Activated naive CD4-positive, alpha-beta T cell treated with anti-CD3 and anti-CD28 coated beads, Interleukin-2, amount 50 U/mL, for 16 hours (primary cell): ENCODE results near the gene MUC4.
"Not testable (repeated sequence)": the region's sequence is repeated elsewhere in the genome, so short reads cannot be mapped to it uniquely, and the experiment has no call there.

Experiments
- DNase-seq: peaks from one replicate; pipeline ENCODE4 v3.0.0-alpha.2; 2020

Gene MUC4

DNA sequence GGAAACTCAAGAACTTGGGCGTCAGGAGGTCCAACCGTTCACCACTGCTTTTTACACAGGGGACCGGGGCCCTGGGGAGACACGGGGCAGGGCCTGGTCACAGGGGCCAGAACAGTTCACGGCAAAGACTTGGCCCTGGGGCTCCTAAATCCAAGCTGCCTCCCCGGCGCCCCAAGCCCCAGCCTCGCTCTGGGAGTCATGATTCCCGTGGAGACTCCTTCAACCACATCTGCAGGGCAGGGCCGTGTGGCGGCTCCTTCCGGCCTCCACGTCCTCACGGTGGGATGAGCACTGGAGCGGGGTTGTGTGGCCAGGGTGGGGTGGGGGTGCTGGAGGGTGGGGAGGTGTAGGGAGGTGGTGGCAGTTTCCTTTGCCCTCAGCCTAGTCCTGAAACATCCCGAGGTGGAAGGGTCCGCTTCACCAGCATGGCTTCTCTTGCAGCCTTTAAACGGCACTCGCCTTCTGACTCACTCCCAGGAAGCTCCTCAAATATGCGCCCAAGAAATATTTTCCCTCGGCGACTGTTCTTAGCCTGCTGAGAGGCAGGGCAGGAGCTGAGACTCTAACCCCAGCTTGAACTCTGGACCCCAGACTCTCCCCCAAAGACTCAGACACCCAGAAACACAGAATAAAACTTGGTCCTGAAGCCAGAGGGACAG lies 1.8 kb downstream of the MUC4 start:
- DNase-seq, result no peak

DNA sequence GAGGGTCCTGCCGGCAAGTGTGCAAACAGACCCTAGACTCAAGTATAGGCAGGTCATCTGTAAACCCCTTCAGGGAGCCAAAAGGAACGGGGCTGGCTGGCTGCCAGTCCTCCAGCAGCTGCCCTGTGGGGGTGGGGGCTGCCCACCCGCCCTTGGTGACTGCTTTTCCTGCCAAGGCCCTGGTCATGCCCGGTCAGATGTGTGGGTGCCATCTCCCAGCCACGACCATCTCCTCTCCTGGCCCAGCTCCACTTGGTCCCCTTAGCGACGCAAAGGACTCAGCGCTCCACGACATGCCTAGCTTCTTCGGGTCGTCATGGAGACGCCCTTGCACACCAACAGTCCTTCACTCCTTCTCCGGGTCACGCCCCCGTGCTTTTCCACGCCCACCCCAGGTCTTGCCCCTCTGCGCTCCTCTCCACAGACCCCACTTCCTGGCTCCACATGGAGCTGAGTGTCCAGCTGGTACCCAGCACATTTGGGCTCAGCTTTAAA lies 2.4 kb downstream of the MUC4 start:
- no peak for DNase-seq

DNA sequence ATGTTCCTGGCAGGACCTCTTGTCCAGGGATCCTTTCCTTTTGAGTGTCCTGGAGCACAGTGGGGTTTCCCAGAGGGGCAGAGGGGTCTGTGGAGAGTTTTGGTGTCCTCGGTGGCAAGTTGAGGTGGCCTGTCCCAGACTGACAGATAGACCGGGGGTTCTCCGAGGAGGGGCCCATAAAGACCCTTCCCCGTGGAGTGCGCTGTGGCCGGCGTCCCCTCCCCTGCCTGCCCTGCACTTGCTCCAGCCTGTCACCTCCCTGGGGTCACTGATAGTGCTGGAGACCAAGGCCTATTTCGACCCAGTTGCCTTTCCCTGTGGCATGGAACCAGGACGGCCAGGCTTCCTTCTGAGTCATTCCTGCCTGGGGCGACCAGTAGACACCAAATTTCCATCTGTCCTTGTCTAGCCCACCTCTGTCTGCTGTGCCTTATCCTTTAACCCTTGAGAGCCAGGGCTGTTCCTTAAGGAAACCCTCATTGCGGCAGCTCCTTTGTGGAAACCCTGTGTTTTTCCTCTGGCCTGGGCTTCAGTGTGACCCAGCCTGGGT lies 2.9 kb downstream of the MUC4 start:
- DNase-seq, result no peak

DNA sequence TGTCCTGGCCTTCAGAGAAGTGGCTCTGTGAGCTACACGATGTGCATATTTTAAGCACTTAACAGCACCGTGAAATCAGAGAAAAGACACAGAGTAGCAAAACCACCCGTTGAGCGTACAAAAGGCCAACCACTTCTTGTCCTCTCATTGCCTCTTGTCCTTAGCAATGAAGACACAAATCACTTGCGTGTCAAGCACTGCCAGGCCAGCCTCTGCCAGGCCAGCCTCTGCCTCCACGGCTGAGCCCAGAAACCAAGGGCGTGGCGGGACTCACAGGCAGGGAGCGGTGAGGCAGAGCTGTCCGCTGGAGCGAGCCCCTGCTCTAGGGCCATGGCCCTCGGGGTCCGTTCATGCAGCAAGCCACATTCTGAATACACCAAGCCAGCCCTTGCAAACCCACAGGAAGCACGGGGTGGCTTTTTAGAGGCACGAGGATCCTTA lies 4.0 kb downstream of the MUC4 start:
- DNase-seq, result no peak

DNA sequence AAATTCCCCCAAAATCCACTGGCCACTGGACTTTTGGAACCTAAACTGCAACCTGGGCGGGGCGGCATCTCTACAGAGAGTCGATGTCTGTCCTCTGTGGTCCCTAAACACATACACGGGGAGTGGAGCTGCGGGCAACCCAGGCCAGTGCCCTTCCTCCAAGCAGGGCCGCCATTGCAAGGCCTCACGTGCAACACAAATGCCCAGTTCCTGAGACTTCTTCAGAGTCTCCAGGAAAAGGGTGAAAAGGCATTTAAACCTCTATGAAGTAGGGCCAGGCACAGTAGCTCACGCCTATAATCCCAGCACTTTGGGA lies 4.9 kb downstream of the MUC4 start:
- DNase-seq, result no peak

DNA sequence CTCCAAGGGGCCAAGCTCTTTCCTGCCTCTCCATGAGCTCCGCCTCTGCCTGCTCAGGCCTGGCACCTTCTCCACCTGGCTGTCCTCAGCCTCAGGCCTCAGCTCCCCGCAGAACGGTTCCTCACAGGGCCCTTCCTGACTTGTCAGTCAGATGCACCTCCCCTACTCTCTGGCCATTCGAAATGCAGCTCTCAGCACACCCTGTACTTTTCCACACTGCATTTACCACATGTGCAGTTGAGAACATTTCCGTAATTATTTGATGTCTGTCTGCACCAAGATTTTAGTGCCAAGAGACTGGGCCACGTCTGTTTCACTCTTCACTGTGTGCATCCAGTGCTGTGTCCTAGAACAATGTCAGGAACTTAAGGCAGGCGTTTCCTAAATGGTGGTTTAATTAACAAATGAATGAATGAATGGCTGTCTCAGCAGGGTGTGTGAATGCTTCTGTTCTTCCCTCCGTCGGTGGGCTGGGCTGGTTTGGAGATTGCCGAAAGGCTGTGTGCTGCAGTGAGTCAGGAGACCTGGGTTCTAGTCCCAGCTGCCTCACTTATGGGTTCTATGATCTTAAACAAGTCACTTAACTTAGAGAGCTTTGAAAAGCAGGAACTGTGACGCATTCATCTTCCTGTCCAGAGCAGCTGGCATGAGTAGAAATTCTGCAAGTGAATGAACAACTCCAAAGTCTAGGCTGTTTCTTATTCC lies 5.4 kb downstream of the MUC4 start:
- DNase-seq, result no peak

DNA sequence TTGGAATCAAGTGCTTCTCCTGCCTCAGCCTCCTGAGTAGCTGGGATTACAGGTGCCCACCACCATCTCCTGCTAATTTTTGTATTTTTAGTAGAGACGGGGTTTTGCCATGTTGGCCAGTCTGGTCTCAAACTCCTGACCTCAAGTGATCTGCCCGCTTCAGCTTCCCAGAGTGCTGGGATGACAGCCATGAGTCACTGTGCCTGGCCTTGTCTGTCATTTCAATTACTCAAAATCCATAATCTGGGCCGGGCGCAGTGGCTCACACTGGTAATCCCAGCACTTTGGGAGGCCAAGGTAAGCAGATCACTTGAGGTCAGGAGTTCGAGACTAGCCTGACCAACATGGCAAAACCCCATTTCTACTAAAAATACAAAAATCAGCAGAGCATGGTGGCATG lies 6.1 kb downstream of the MUC4 start:
- DNase-seq, result not testable (repeated sequence)

DNA sequence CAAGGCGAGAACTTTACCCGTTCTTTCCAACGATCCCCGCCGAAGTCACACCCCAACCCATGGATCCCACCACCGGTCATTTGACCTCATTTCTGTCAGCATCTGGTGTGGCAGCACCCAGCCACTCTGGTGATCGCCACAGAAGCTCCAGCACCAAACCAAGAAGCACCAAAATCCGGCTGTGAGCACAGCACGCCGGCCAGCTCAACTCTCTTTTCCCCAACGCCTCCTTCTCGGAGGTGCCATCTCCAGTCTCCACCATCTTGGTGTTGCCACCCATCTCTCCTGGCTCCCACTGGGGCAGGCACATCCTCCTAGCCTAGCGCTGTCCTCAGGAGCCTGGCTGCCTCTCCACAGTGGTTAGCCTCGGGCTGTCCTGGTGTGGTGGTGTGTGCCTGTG lies 6.5 kb downstream of the MUC4 start:
- no peak for DNase-seq

DNA sequence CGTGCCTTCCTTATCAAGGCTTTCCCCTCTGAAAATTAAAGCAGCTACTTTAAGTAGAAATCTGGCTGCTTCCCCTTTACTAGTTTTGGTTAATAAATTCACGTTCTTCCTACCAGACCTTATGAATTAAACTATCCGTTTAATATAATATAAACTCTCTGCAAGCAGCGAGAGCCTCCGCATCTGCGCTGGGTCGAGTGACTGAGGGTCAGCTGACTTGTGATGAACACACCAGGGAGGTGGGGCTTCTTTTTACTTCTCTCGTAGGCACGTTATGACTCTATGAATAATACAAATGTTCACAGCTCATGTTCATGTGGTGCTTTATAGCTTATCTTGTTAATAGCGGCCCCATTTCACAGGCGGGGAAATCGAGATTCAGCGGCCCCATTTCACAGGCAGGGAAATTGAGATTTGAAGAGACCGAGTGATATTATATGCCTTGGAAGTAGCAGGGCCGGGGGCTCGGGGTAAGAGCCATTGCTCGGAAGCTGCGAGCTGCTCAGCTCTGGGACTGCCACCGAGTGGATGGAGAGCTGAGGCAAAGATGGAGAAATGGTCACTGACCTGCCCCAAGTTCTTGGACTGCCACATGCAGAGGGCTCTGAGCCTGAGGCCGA lies 8.3 kb downstream of the MUC4 start:
- no peak for DNase-seq

DNA sequence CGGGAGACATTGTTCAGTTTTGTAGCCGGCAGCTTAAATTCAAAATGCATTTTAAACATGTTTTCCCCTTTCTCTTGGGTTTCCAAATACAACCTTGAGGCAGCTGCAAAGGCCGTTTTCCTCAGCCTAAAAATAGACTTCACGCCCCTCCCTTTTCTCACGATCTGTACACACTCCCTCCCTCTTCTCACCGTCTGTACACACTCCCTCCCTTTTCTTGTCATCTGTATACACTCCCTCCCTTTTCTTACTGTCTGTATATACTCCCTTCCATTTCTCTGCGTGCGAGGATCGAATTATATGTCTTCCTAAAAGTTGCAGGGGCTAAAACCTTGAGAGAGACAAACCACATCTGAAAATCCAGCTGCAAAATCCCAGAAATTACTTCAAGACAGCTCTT lies 8.9 kb downstream of the MUC4 start:
- no peak for DNase-seq

DNA sequence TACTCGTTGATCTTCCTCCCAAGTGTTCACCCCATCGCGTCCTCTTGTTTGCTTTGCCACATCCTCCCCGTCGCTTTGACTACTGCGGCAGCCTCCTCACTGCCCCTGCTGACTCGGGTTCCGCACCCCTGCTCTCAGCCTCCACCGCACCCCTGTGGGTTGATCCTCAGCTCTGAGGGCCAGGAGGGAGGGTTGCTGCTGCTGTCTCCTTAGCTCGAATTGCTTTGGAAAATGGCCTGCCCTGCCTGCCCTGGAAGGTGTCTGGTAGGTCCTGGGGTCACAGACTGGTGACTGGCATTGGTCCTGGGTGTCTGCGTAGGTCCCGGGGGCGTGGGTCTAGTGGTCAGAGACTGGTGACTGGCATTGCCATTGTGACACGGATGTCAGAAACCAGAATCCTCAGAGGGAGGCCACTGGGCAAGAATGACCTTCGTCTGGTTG lies 9.4 kb downstream of the MUC4 start:
- no peak for DNase-seq

DNA sequence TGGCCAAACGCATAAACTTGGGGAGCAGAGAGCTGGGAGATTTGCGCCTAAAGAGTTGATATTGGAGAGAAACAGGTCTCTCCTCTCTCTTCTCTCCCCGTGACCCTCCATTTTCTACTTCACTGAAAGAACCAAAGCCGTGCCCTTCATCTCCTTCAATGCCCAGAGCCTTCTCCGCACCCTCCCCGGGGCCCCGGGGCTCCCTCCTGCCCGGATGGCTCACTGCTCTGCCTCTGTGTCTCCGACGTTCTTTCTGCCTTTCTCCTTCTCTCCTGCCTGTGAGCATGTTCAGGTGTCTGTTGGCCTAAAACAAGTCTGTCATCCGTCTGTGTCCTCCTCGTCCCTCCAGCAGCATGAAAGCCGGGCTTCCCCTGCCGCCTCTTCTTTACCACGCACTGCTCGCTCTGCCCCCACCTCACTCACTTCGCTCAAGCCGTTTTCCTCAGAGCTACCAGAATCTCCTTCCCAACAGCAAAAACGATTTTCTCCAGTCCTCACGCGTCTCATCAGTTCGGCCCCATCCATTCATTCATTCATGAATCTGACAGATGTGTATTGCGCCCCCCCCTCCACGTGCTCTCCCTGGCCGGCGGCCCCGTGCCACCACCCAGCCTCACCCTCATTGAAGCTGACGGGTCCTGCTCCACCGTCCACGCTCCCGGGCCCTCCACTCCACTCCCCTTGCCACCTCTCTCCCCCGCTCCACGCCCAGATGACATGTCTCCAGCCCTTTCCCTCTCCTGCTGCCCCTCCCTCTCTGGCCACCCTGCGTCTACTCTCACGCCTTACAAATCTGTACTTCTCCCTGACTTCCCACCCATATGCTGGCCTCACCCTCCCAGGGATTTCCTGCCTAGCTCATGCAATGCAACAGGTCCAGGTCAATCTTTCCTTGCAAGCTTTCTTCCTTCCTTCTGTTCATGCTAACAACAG lies 10.2 kb downstream of the MUC4 start:
- DNase-seq, result no peak

DNA sequence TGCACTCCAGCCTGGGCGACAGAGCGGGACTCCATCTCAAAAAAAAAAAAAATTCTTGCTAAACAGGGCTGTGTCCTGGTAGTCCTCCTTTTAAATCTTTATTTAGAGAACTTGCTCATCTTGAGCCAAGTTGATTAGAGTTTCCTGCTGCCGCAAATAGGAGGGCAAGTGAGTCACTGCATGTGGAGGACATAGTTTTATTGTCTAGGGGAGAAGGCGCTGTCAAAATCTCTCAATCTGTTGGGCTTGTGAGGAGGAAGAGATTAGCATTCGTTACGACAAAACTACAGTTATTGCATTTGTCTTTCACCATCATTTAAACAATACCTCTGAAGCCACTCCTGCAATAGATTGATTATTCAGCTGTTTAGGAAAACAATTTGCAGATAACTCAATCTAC lies 11.5 kb downstream of the MUC4 start:
- no peak for DNase-seq

DNA sequence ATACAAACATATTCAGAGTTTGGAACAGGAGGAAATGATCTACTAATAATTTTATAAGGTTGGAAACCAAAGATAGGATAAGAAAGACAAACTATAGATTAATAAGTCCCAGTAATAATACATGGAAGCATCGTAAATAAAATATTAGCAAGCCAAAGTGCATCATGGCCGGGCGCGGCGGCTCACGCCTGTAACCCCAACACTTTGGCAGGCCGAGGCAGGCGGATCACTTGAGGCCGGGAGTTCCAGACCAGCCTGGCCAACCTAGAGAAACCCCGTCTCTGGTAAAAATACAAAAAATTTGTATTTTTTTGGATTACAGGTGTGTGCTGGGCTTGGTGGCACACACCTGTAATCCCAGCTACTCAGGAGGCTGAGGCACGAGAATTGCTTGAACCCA lies 14.9 kb downstream of the MUC4 start:
- DNase-seq, result no peak

DNA sequence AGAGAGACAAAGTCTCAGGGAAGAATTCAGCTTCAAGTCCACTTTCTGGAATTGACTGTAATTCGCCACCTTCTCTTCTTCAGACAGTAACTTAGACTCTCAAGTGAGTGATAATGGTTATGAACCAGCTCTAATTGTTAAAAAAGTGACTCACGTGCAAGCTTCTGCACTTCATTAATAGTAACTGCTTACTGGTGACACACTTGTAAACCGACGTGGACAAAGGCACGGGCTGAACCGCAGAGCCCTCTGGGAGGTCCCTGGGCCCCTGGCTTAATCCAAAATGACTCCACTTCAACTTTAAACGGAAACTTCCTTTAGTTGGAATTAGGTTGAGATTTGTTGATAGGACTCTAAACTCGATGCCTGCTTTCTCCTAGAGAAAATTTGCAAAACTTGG lies 17.0 kb downstream of the MUC4 start:
- DNase-seq, result no peak

DNA sequence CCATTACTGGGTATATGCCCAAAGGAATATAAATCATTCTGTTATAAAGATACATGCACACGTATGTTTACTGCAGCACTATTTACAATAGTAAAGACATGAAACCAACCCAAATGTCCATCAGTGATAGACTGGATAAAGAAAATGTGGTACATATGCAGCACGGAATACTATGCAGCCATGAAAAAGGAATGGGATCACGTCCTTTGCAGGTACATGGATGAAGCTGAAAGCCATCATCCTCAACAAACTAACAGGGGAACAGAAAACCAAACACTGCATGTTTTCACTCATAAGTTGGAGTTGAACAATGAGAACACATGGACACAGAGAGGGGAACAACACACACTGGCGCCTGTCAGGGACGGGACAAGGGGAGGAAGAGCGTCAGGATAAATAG lies 19.1 kb downstream of the MUC4 start:
- DNase-seq, result not testable (repeated sequence)

DNA sequence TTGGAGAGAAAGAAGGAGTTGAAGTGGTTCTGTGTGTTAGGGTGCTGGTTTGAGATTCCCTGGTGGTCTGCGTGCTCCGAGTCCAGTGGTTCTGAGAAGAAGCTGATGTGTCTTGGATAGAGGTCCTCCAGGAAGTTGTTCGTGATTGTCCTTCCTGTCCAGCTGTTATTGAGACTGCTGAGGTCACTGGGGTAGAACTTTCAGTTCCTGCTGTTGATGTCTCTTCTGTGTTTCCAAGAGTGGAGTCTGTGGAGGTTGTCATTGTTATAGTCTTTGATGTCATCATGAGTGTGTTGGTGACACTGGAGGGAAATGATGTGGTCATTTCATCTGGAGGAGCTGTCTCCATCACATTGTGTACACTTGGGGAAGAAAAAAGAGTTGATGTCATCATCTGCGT lies 20.8 kb downstream of the MUC4 start:
- DNase-seq, result no peak

DNA sequence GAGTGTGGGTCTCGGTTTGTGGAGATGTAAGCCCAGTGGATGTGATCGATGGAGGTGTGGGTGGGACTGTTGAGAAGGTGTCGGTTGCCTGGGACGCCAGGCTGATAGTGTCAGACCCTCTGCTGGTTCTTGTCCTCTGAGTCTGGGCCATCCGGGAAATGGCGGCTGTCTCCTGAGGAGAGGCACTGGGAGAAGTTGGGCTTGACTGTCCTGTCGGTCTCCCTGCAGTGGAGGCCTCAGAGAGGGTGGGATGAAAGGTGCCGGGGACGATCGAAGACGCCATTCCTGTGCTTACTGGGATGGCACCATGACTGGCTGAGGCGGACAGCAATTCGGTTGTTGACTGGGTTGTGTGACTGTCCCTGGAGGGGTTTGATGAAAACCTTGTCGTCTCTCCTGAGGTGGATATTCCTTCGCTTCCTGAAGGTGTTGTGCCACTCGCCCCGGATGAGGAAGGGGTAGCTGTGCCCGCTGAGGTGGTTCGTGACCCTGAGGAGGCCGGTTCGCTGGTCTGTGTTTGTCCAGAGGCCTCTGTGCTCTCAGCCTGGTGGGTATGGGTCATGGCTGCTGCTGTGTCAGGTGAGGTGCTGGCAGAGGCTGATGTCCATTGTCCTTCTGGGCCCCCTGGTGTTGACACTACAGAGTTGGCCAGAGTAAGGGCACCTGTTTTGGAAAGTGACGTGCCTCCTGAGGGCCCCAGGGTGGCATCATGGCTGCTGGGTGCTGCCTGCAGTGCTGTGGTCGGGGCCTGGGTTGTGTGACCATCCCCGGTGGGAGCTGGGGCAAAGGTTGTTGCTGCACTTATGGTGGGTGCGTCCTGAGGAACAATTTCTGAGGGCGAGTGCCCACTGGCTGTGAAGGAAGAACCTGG lies 22.8 kb downstream of the MUC4 start:
- DNase-seq, result no peak

DNA sequence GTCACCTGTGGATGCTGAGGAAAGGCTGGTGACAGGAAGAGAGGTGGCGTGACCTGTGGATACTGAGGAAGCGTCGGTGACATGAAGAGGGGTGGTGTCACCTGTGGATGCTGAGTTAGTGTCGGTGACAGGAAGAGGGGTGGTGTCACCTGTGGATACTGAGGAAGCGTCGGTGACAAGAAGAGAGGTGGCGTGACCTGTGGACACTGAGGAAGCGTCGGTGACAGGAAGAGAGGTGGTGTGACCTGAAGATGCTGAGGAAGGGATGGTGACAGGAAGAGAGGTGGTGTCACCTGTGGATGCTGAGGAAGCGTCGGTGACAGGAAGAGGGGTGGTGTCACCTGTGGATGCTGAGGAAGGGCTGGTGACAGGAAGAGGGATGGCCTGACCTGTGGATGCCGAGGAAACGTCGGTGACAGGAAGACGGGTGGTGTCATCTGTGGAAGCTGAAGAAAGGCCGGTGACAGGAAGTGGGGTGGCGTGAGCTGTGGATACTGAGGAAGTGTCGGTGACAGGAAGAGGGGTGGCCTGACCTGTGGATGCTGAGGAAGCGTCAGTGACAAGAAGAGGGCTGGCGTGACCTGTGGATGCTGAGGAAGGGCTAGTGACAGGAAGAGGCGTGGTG lies 25.8 kb downstream of the MUC4 start:
- DNase-seq, result not testable (repeated sequence)

DNA sequence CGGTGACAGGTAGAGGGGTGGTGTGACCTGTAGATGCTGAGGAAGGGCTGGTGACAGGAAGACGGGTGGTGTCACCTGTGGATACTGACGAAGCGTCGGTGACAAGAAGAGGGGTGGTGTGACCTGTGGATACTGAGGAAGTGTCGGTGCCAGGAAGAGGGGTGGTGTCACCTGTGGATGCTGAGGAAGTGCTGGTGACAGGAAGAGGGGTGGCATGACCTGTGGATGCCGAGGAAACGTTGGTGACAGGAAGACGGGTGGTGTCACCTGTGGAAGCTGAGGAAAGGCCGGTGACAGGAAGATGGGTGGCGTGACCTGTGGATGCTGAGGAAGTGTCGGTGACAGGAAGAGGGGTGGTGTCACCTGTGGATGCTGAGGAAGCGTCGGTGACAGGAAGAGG lies 27.7 kb downstream of the MUC4 start:
- DNase-seq, result not testable (repeated sequence)

DNA sequence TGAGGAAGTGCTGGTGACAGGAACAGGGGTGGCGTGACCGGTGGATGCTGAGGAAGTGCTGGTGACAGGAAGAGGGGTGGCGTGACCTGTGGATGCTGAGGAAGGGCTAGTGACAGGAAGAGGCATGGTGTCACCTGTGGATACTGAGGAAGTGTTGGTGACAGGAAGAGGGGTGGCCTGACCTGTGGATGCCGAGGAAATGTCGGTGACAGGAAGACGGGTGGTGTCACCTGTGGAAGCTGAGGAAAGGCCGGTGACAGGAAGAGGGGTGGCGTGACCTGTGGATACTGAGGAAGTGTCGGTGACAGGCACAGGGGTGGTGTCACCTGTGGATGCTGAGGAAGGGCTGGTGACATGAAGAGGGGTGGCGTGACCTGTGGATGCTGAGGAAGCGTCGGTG lies 30.5 kb downstream of the MUC4 start:
- DNase-seq, result not testable (repeated sequence)
